ENCODE measurements around the gene LASP1. TPM values are rescaled to one million over a fixed set of nuclear protein-coding genes. Genes with fewer than 3 reads are reported as not detected.

The LASP1 gene
- total RNA-seq, 2 donors from 2014 or later, result 297 to 330 TPM

GRCh38 chr17:38897176-38897575, 27.3 kb downstream of the LASP1 start:
- H3K9me3 ChIP-seq, result no peaks in the 10 kb centered on the region
- no peak for TF ChIP-seq CTCF (IDR thresholded peaks at IDR 0.05)
- DNase-seq, result no peak
- H3K36me3 ChIP-seq, result peaks cover under 1% of the 10 kb centered on the region
- no peaks in the 10 kb centered on the region for H3K27me3 ChIP-seq
- H3K4me1 ChIP-seq, result peaks cover 38% of the 10 kb centered on the region
- peak overlapping the region; percentile 55 for H3K27ac ChIP-seq
- H3K9ac ChIP-seq (ENCODE audit: low read depth in 2 of 2, low read length in 2 of 2), result peak overlapping the region in 1 of 2 donors; percentile 42
- intact Hi-C loops (cut with DNase I), result no loop called here
- no peak overlapping the region for H3K4me3 ChIP-seq

- DNase-seq, result no peak
- TF ChIP-seq CTCF (IDR thresholded peaks at IDR 0.05), result no peak
- no peaks in the 10 kb centered on the region for H3K36me3 ChIP-seq
- H3K27me3 ChIP-seq, result no peaks in the 10 kb centered on the region
- H3K9me3 ChIP-seq, result no peaks in the 10 kb centered on the region
- peak overlapping the region; percentile 55 for H3K27ac ChIP-seq
- intact Hi-C loops (cut with DNase I), result no loop called here
- H3K4me1 ChIP-seq, result peaks cover 38% of the 10 kb centered on the region
- H3K4me3 ChIP-seq, result no peak overlapping the region
- H3K9ac ChIP-seq (ENCODE audit: low read depth in 2 of 2, low read length in 2 of 2), result peak overlapping the region; percentile 37 to 42
Measured at GRCh38 chr17:38897671-38898290, 27.9 kb downstream of the LASP1 start.

- TF ChIP-seq CTCF (IDR thresholded peaks at IDR 0.05), result no peak
- Histone ChIP-seq H3K36me3 (no peaks in the 10 kb centered on the region), H3K4me1 (peaks cover 38% of the 10 kb centered on the region), H3K27ac (peak overlapping the region; percentile 55), H3K4me3 (no peak overlapping the region), H3K27me3 (no peaks in the 10 kb centered on the region), H3K9me3 (no peaks in the 10 kb centered on the region), H3K9ac (ENCODE audit: low read depth in 2 of 2, low read length in 2 of 2) (peak overlapping the region; percentile 37 to 42)
- DNase-seq, result peak; percentile 67
- intact Hi-C loops (cut with DNase I), result no loop called here
Measured at GRCh38 chr17:38898291-38898679, 28.4 kb downstream of the LASP1 start.

- peaks cover 38% of the 10 kb centered on the region for H3K4me1 ChIP-seq
- H3K9me3 ChIP-seq, result no peaks in the 10 kb centered on the region
- H3K27me3 ChIP-seq, result no peaks in the 10 kb centered on the region
- DNase-seq, result peak; percentile 70
- H3K9ac ChIP-seq (ENCODE audit: low read depth in 2 of 2, low read length in 2 of 2), result peak overlapping the region; percentile 27 to 42
- TF ChIP-seq CTCF (IDR thresholded peaks at IDR 0.05), result no peak
- H3K27ac ChIP-seq, result peak overlapping the region; percentile 55
- no peak overlapping the region for H3K4me3 ChIP-seq
- H3K36me3 ChIP-seq, result no peaks in the 10 kb centered on the region
- intact Hi-C loops (cut with DNase I), result no loop called here
Measured at GRCh38 chr17:38898812-38899348, 29.0 kb downstream of the LASP1 start.

GRCh38 chr17:38899421-38899820, 29.6 kb downstream of the LASP1 start:
- no peaks in the 10 kb centered on the region for H3K36me3 ChIP-seq
- H3K27me3 ChIP-seq, result no peaks in the 10 kb centered on the region
- TF ChIP-seq CTCF (IDR thresholded peaks at IDR 0.05), result no peak
- H3K4me1 ChIP-seq, result peaks cover 38% of the 10 kb centered on the region
- peak overlapping the region; percentile 55 for H3K27ac ChIP-seq
- H3K9me3 ChIP-seq, result no peaks in the 10 kb centered on the region
- peak overlapping the region; percentile 26 to 27 for H3K9ac ChIP-seq (ENCODE audit: low read depth in 2 of 2, low read length in 2 of 2)
- intact Hi-C loops (cut with DNase I), result no loop called here
- DNase-seq, result no peak
- H3K4me3 ChIP-seq, result no peak overlapping the region

Measured in colonic mucosa (tissue), 4 donors.